Measurements from ENCODE around the gene TSTD2.

GRCh38 chr9:97565262-97565661 is 67.9 kb downstream of the TSTD2 start:
- TF ChIP-seq CTCF (IDR thresholded peaks at IDR 0.05; ENCODE audit: low read length) = no peak
- no peak for TF ChIP-seq EZH2 (optimal IDR thresholded peaks at IDR 0.05; ENCODE audit: low read depth, low read length)

All from MM.1S (cell line).